K562 (cell line): Measurements from ENCODE around the gene KIAA1958. TPM values are rescaled to one million over a fixed set of nuclear protein-coding genes. Genes with fewer than 3 reads are reported as not detected.

Source experiments
- ATAC-seq: fragments of 200-7000 bp; cut with Tn5 transposase; 3 replicates; pipeline ENCODE4 v1.9.1; 2020; ENCODE audit warnings: moderate library complexity
- BruUV-seq: library from RNA; stranded (reverse); fragments of 400-500 nt; replicated peaks from 2 replicates; lab custom pipeline; 2021; lab: Mats Ljungman, UMichigan
- CTCF ChIA-PET: fragments of 300-600 bp; formaldehyde crosslinking; extraction: SDS; loops from one replicate; lab custom pipeline; 2021; ENCODE audit warnings: low intra/inter-chr PET ratio; lab: Yijun Ruan, JAX
- POLR2A ChIA-PET: fragments of 300-600, 350-650 bp; sonication (Branson Sonifier 250); formaldehyde crosslinking; extraction: SDS; loops from one replicate; lab custom pipeline; 2021; ENCODE audit warnings: antibody characterized with exemption, inconsistent platforms; lab: Yijun Ruan, JAX
- DNase-seq, 4 experiments: peaks; one replicate each; pipeline versions ENCODE4 v3.0.0 to v3.0.0-alpha.2; 2011 to 2018; ENCODE audit warnings: low spot score in 3 of 4, mixed read lengths in 3 of 4; ENCODE audit errors: extremely low read depth in 1 of 4
- FAIRE-seq: peaks from 2 replicates; lab custom pipeline; 2011; peaks lifted over from hg19 to GRCh38; lab: Jason Lieb, UNC
- H2AFZ ChIP-seq: 2 replicates; pipeline ENCODE4 v1.6.0; 2011; ENCODE audit warnings: low read depth, low read length, control low read depth, inconsistent platforms
- H3K27ac ChIP-seq: fragments of 200-600 bp; 3 replicates; pipeline ENCODE4 v1.8.0; 2011; ENCODE audit warnings: low read depth, mild to moderate bottlenecking, control low read depth, inconsistent platforms, low read length, moderate library complexity, mixed read lengths; ENCODE audit errors: extremely low read depth
- H3K27me3 ChIP-seq, 2 experiments: fragments of 300-600 bp in 1 of 2; 2 replicates in 1 of 2; 3 replicates in 1 of 2; pipeline versions ENCODE4 v1.6.0 to v1.8.0; 2011; ENCODE audit warnings: inconsistent platforms in 2 of 2, low read length in 2 of 2, mild to moderate bottlenecking in 1 of 2, mixed read lengths in 1 of 2, moderate library complexity in 1 of 2; ENCODE audit not compliant: control insufficient read depth in 2 of 2, insufficient read depth in 2 of 2
- H3K36me3 ChIP-seq: fragments of 300-600 bp; 3 replicates; pipeline ENCODE4 v1.8.0; 2011; ENCODE audit warnings: mild to moderate bottlenecking, low read length, inconsistent platforms; ENCODE audit not compliant: control insufficient read depth, insufficient read depth
- H3K4me1 ChIP-seq, 2 experiments: fragments of 200-600 bp in 1 of 2; replicated peaks in 1 of 2; 2 replicates in 1 of 2; 3 replicates in 1 of 2; pipeline versions ENCODE4 v1.5.1 to v1.8.0; 2011; ENCODE audit warnings: inconsistent platforms in 2 of 2, low read length in 2 of 2, mild to moderate bottlenecking in 1 of 2, mixed read lengths in 1 of 2, moderate library complexity in 1 of 2; ENCODE audit not compliant: control insufficient read depth in 2 of 2, insufficient read depth in 2 of 2
- H3K4me2 ChIP-seq: 2 replicates; pipeline ENCODE4 v1.6.1; 2011; ENCODE audit warnings: low read length, control low read depth, inconsistent platforms, mixed read lengths; ENCODE audit not compliant: insufficient read depth
- H3K4me3 ChIP-seq: fragments of 200-600 bp; sonication (generic), shearing (Covaris generic); 2 replicates; pipeline ENCODE4 v1.5.1; 2016; ENCODE audit warnings: control low read depth, inconsistent platforms
- H3K79me2 ChIP-seq: fragments of 200-600 bp; 3 replicates; pipeline ENCODE4 v1.8.0; 2011; ENCODE audit warnings: low read length, inconsistent platforms; ENCODE audit not compliant: control insufficient read depth, insufficient read depth
- H3K9ac ChIP-seq, 2 experiments: 2 replicates each; pipeline versions ENCODE4 v1.6.0 to v1.6.1; 2011; ENCODE audit warnings: low read depth in 2 of 2, low read length in 2 of 2, control low read depth in 1 of 2, inconsistent platforms in 1 of 2, mild to moderate bottlenecking in 1 of 2, mixed read lengths in 1 of 2; ENCODE audit not compliant: insufficient read depth in 1 of 2
- H3K9me1 ChIP-seq: one replicate; pipeline ENCODE4 v1.6.0; 2011; ENCODE audit warnings: inconsistent platforms, mild to moderate bottlenecking, low read length, moderate library complexity; ENCODE audit not compliant: control insufficient read depth, insufficient read depth
- H3K9me3 ChIP-seq: replicated peaks from 2 replicates; pipeline ENCODE4 v1.5.1; 2011; ENCODE audit warnings: low read depth, low read length, inconsistent platforms; ENCODE audit not compliant: control insufficient read depth, insufficient read depth
- H4K20me1 ChIP-seq: replicated peaks from 2 replicates; pipeline ENCODE4 v1.6.1; 2011; ENCODE audit warnings: low read length, inconsistent platforms, mixed read lengths; ENCODE audit not compliant: control insufficient read depth, insufficient read depth
- ARHGAP35 ChIP-seq: fragments of 450-650 bp; IDR thresholded peaks from 2 replicates; pipeline ENCODE4 v1.6.1; 2018; ENCODE audit not compliant: partially characterized antibody
- ESRRB ChIP-seq: fragments of 250-450 bp; sonication (Bioruptor Pico); IDR thresholded peaks from 2 replicates; pipeline ENCODE4 v1.5.0; 2020; ENCODE audit warnings: mild to moderate bottlenecking, moderate library complexity, borderline replicate concordance
- ETV6 ChIP-seq, 3 experiments: fragments of 150-350 bp in 1 of 3; sonication (generic) in 1 of 3; formaldehyde crosslinking in 1 of 3; IDR thresholded peaks; 2 replicates each; pipeline versions ENCODE4 v1.6.1 to v1.8.0; 2014 to 2022; ENCODE audit warnings: borderline replicate concordance in 2 of 3, low read depth in 2 of 3, antibody characterized with exemption in 1 of 3, low read length in 1 of 3, mild to moderate bottlenecking in 1 of 3, missing genetic modification reagents in 1 of 3
- HLTF ChIP-seq: fragments of 450-650 bp; IDR thresholded peaks from 2 replicates; pipeline ENCODE4 v1.6.1; 2016
- HMG20B ChIP-seq: fragments of 250-450 bp; sonication (Bioruptor Pico); IDR thresholded peaks from 2 replicates; pipeline ENCODE4 v1.5.0; 2021; ENCODE audit warnings: mild to moderate bottlenecking
- RAD51 ChIP-seq: fragments of 450-650 bp; IDR thresholded peaks from 2 replicates; pipeline ENCODE4 v1.7.1; 2016; ENCODE audit warnings: low read depth, mild to moderate bottlenecking, borderline replicate concordance
- SIX5 ChIP-seq, 2 experiments: IDR thresholded peaks; 2 replicates each; pipeline ENCODE4 v1.6.1; 2011; ENCODE audit warnings: low read length in 2 of 2, borderline replicate concordance in 1 of 2, low read depth in 1 of 2, mild to moderate bottlenecking in 1 of 2, moderate library complexity in 1 of 2; ENCODE audit not compliant: insufficient read depth in 1 of 2
- TCF7L2 ChIP-seq: fragments of 150-350 bp; IDR thresholded peaks from 2 replicates; pipeline ENCODE4 v1.6.1; 2016; ENCODE audit warnings: low read depth, mild to moderate bottlenecking, low read length, moderate library complexity
- ZNF668 ChIP-seq: fragments of 250-450 bp; sonication (Bioruptor Pico); IDR thresholded peaks from 2 replicates; pipeline ENCODE4 v1.8.0; 2022; ENCODE audit warnings: mild to moderate bottlenecking, inconsistent platforms
- ZNF696 ChIP-seq: fragments of 250-450 bp; sonication (Bioruptor Pico); conservative IDR thresholded peaks from 2 replicates; pipeline ENCODE4 v1.4.0; 2020; ENCODE audit warnings: mild to moderate bottlenecking, moderate library complexity
- WGBS: fragments of 100-300 bp; shearing (Covaris generic); methylation state at CpG from one replicate; pipeline ENCODE4 v1.1.6; 2016; ENCODE audit warnings: low coverage, mixed read lengths; ENCODE audit not compliant: insufficient coverage; ENCODE audit errors: missing lambda C conversion rate; 5-methylcytosine and 5-hydroxymethylcytosine counted together
- in situ Hi-C: fragments of 300-500 bp; cut with MboI; formaldehyde crosslinking; loops from 4 replicates; pipeline ENCODE4 v1.15.0; 2018; ENCODE audit warnings: inconsistent platforms, mixed read lengths
- intact Hi-C: fragments of 100-400 bp; cut with micrococcal nuclease; formaldehyde crosslinking; loops from 2 replicates; pipeline ENCODE4 v1.14.2; 2022
- polyA plus RNA-seq, 8 experiments: library from polyadenylated mRNA; depleted of rRNA in 4 of 8; stranded (reverse) in 5 of 8; unstranded in 3 of 8; fragments of >200 nt; fragmentation: Nextera tagmentation in 2 of 8; fragmentation: Illumina TruSeq in 1 of 8; extraction: Ambion mirVana in 2 of 8; extraction: Trizol in 1 of 8; gene quantifications; 2 replicates each; pipeline versions ENCODE4 v1.2.1 to v1.2.3, GENCODE V29; 2011 to 2014; ENCODE audit warnings: inconsistent platforms in 1 of 8, missing spikeins in 1 of 8
- total RNA-seq, 7 experiments: library from RNA; depleted of rRNA in 6 of 7; stranded (reverse); fragments of >200 nt in 6 of 7; fragmentation: Illumina TruSeq in 2 of 7; extraction: Trizol in 2 of 7; gene quantifications; 2 replicates each; pipeline versions ENCODE4 v1.2.1 to v1.2.3, GENCODE V29; 2011 to 2021; ENCODE audit warnings: low replicate concordance in 1 of 7
- TF ChIP-seq, protein P1 (sequence below): fragments of 200-800 bp; sonication (Bioruptor generic); IDR thresholded peaks from 2 replicates; pipeline ENCODE4 v1.6.1; 2016; ENCODE audit warnings: missing genetic modification characterization, missing compliant biosample characterization
- TF ChIP-seq, protein P2 (sequence below): fragments of 250-450 bp; sonication (Bioruptor Pico); IDR thresholded peaks from 2 replicates; pipeline ENCODE4 v1.4.0; 2020

The KIAA1958 gene
- total and polyA plus RNA-seq, 9 of the 15 experiments (the other 6 are each of a cell fraction or from before 2014, with no cell fraction given) = 1.1 to 16.0 (median 10.1) TPM

DNA sequence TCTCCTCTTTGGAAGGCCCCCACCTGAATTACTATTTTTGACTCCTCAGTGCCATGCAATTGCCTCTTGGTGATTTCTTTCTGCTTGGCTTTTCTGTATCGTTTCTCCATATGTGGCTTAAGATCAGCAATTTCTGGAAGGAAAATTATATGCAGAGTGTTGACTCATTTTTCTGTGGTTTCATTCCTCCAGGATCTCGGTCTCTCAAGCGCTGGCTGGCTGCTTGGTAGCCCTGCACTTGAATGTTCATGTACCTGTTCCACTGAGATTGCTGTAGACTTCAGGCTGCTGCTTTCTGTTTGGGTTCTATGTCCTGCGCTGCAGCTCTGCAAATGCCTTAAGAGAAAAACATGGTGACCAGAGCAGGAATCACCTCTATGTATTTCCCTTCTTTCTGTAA, 153.7 kb downstream of the KIAA1958 start:
- Histone ChIP-seq H3K9me1 (no peaks in the 10 kb centered on the region), H3K4me1 (no peaks in the 10 kb centered on the region), H3K9ac (no peak overlapping the region), H2AFZ (no peak overlapping the region), H3K27ac (no peak overlapping the region), H3K27me3 (no peaks in the 10 kb centered on the region), H4K20me1 (no peaks in the 10 kb centered on the region), H3K4me2 (no peak overlapping the region), H3K9me3 (no peaks in the 10 kb centered on the region; the same call in 1 of the 2 replicates), H3K4me3 (no peak overlapping the region), H3K36me3 (no peaks in the 10 kb centered on the region), H3K79me2 (no peaks in the 10 kb centered on the region)
- ChIA-PET POLR2A (no interaction called here), CTCF (no interaction called here)
- WGBS = 29% methylated on average over 4 of the region's 4 CpGs
- BruUV-seq = no TSS peak
- DNase-seq (no peak), ATAC-seq (no peak), FAIRE-seq (no peak)
- in situ Hi-C loops (no loop called here), intact Hi-C loops (no loop called here)
- no peak for TF ChIP-seq HMG20B (CRISPR knock-in tag)
- TF ChIP-seq ESRRB (CRISPR knock-in tag) = no peak
- TF ChIP-seq ZNF696 (CRISPR knock-in tag) = no peak
- TF ChIP-seq, protein P1, sequence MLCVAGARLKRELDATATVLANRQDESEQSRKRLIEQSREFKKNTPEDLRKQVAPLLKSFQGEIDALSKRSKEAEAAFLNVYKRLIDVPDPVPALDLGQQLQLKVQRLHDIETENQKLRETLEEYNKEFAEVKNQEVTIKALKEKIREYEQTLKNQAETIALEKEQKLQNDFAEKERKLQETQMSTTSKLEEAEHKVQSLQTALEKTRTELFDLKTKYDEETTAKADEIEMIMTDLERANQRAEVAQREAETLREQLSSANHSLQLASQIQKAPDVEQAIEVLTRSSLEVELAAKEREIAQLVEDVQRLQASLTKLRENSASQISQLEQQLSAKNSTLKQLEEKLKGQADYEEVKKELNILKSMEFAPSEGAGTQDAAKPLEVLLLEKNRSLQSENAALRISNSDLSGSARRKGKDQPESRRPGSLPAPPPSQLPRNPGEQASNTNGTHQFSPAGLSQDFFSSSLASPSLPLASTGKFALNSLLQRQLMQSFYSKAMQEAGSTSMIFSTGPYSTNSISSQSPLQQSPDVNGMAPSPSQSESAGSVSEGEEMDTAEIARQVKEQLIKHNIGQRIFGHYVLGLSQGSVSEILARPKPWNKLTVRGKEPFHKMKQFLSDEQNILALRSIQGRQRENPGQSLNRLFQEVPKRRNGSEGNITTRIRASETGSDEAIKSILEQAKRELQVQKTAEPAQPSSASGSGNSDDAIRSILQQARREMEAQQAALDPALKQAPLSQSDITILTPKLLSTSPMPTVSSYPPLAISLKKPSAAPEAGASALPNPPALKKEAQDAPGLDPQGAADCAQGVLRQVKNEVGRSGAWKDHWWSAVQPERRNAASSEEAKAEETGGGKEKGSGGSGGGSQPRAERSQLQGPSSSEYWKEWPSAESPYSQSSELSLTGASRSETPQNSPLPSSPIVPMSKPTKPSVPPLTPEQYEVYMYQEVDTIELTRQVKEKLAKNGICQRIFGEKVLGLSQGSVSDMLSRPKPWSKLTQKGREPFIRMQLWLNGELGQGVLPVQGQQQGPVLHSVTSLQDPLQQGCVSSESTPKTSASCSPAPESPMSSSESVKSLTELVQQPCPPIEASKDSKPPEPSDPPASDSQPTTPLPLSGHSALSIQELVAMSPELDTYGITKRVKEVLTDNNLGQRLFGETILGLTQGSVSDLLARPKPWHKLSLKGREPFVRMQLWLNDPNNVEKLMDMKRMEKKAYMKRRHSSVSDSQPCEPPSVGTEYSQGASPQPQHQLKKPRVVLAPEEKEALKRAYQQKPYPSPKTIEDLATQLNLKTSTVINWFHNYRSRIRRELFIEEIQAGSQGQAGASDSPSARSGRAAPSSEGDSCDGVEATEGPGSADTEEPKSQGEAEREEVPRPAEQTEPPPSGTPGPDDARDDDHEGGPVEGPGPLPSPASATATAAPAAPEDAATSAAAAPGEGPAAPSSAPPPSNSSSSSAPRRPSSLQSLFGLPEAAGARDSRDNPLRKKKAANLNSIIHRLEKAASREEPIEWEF = no peak
- TF ChIP-seq HLTF = no peak
- TF ChIP-seq, protein P2, sequence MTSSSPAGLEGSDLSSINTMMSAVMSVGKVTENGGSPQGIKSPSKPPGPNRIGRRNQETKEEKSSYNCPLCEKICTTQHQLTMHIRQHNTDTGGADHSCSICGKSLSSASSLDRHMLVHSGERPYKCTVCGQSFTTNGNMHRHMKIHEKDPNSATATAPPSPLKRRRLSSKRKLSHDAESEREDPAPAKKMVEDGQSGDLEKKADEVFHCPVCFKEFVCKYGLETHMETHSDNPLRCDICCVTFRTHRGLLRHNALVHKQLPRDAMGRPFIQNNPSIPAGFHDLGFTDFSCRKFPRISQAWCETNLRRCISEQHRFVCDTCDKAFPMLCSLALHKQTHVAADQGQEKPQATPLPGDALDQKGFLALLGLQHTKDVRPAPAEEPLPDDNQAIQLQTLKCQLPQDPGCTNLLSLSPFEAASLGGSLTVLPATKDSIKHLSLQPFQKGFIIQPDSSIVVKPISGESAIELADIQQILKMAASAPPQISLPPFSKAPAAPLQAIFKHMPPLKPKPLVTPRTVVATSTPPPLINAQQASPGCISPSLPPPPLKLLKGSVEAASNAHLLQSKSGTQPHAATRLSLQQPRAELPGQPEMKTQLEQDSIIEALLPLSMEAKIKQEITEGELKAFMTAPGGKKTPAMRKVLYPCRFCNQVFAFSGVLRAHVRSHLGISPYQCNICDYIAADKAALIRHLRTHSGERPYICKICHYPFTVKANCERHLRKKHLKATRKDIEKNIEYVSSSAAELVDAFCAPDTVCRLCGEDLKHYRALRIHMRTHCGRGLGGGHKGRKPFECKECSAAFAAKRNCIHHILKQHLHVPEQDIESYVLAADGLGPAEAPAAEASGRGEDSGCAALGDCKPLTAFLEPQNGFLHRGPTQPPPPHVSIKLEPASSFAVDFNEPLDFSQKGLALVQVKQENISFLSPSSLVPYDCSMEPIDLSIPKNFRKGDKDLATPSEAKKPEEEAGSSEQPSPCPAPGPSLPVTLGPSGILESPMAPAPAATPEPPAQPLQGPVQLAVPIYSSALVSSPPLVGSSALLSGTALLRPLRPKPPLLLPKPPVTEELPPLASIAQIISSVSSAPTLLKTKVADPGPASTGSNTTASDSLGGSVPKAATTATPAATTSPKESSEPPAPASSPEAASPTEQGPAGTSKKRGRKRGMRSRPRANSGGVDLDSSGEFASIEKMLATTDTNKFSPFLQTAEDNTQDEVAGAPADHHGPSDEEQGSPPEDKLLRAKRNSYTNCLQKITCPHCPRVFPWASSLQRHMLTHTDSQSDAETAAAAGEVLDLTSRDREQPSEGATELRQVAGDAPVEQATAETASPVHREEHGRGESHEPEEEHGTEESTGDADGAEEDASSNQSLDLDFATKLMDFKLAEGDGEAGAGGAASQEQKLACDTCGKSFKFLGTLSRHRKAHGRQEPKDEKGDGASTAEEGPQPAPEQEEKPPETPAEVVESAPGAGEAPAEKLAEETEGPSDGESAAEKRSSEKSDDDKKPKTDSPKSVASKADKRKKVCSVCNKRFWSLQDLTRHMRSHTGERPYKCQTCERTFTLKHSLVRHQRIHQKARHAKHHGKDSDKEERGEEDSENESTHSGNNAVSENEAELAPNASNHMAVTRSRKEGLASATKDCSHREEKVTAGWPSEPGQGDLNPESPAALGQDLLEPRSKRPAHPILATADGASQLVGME (CRISPR knock-in tag) = no peak
- no peak for TF ChIP-seq TCF7L2
- no peak for TF ChIP-seq ETV6 (IDR thresholded peaks at IDR 0.05; ENCODE audit: borderline replicate concordance in 1 of 2, low read depth in 2 of 2, low read length in 1 of 2)
- no peak for TF ChIP-seq ETV6 (CRISPR knock-in tag; IDR thresholded peaks at IDR 0.05; ENCODE audit: borderline replicate concordance)
- TF ChIP-seq ARHGAP35 = no peak
- TF ChIP-seq ZNF668 (CRISPR knock-in tag) = no peak
- no peak for TF ChIP-seq RAD51
- TF ChIP-seq SIX5 (IDR thresholded peaks at IDR 0.05; ENCODE audit: borderline replicate concordance in 1 of 2, insufficient read depth in 1 of 2, low read depth in 1 of 2, low read length in 2 of 2) = no peak
